ENCODE results near the gene GCFC2.

DNA sequence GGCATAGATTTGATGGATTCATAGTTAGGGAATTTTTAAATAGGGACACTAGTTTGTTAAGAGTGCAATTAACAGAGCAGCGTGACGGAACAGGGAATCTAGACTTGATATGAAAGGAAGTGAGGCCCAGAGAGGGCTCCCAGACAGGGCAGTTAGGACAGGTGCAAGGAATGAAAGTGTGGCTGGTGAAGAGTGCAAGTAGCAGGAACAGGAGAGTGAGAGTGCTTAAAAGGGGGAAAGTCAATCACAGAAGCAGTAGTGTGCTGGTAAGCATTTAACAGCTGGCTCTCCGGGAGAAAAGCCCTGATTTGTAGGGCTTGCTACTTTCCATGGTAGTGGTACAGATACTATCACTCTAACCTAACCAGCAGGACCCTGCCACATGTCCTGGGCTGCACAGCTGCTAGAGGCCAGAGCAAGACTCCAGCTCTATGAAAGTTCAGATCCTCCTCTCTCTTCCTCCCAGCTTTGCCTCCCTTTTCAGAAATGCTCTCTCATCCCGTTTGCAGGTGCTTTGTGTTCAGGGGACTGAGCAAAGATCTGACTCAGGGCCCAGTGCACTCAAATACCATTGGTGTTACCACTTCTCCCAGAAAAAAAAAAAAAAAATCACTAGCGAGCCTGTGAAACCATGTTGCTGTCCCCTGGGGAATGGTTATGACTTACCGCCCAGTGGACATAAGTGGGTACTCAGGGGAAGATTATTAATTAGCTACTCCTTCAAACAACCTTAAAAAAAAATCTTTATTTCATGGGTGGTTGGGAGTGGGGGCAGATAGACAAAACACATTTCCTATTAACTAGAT, 18.1 kb upstream of the GCFC2 start:
- no peak for TF ChIP-seq POLR2AphosphoS5 (IDR thresholded peaks at IDR 0.05; ENCODE audit: low read depth)
- no peak for TF ChIP-seq CTCF (IDR thresholded peaks at IDR 0.05; ENCODE audit: insufficient read depth, low read length)
- TF ChIP-seq REST (IDR thresholded peaks at IDR 0.05; ENCODE audit: insufficient replicate concordance, low read depth): no peak
- TF ChIP-seq GABPA (IDR thresholded peaks at IDR 0.05; ENCODE audit: low read depth): no peak
- TF ChIP-seq SPI1 (IDR thresholded peaks at IDR 0.05; ENCODE audit: borderline replicate concordance, low read depth): no peak
